ENCODE data around the gene ZNF148. TPM values are rescaled to one million over a fixed set of nuclear protein-coding genes. Genes with fewer than 3 reads are reported as not detected.
A peak's percentile ranks its signal among the peaks of the same experiment; 100 is the strongest.

The ZNF148 gene
- polyA plus RNA-seq, 2 of the 4 experiments (the other 2 are of a cell fraction) = 9.9 to 26.5 TPM

DNA sequence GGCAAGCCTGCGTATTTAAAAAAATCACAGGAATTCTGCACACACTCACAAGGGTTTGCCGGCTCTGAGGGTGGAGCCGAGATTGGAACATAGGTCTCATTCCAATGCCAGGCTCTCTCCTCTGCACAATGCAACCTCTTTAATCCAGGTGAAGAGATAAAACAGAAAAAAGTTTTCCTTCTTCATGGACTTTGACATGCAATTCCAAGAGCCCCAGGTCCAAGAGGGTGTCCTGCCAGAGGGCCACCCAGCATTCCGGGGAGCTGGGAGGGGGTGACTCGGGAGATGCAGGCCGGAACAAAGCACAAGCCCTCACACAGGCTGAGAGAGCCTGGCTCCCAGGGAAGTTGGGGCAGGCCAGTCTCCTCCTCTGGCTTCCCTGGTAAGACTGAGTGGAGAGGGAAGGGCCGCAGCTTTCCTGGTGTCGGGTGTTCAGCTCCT lies 155.8 kb downstream of the ZNF148 start:
- ChIA-PET POLR2A (no interaction called here), CTCF (interaction anchor here (0.9 kb wide), 1 partner anchor 16 kb away, joined by 5 read pairs; no protein-coding TSS in a partner anchor)
- H3K9me3 ChIP-seq = no peaks in the 10 kb centered on the region
- no peak overlapping the region for H3K4me2 ChIP-seq
- TF ChIP-seq MYC (IDR thresholded peaks at IDR 0.05; ENCODE audit: borderline replicate concordance, low read length) = no peak
- no peak for TF ChIP-seq GATA3 (IDR thresholded peaks at IDR 0.05; ENCODE audit: borderline replicate concordance)
- TF ChIP-seq, protein P1, sequence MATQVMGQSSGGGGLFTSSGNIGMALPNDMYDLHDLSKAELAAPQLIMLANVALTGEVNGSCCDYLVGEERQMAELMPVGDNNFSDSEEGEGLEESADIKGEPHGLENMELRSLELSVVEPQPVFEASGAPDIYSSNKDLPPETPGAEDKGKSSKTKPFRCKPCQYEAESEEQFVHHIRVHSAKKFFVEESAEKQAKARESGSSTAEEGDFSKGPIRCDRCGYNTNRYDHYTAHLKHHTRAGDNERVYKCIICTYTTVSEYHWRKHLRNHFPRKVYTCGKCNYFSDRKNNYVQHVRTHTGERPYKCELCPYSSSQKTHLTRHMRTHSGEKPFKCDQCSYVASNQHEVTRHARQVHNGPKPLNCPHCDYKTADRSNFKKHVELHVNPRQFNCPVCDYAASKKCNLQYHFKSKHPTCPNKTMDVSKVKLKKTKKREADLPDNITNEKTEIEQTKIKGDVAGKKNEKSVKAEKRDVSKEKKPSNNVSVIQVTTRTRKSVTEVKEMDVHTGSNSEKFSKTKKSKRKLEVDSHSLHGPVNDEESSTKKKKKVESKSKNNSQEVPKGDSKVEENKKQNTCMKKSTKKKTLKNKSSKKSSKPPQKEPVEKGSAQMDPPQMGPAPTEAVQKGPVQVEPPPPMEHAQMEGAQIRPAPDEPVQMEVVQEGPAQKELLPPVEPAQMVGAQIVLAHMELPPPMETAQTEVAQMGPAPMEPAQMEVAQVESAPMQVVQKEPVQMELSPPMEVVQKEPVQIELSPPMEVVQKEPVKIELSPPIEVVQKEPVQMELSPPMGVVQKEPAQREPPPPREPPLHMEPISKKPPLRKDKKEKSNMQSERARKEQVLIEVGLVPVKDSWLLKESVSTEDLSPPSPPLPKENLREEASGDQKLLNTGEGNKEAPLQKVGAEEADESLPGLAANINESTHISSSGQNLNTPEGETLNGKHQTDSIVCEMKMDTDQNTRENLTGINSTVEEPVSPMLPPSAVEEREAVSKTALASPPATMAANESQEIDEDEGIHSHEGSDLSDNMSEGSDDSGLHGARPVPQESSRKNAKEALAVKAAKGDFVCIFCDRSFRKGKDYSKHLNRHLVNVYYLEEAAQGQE (IDR thresholded peaks at IDR 0.05) = no peak
- TF ChIP-seq ZFP36 (IDR thresholded peaks at IDR 0.05; ENCODE audit: borderline replicate concordance, partially characterized antibody) = no peak
- no peak for TF ChIP-seq CHD4 (IDR thresholded peaks at IDR 0.05; ENCODE audit: borderline replicate concordance)
- TF ChIP-seq JUNB (IDR thresholded peaks at IDR 0.05) = no peak
- TF ChIP-seq, protein P2, sequence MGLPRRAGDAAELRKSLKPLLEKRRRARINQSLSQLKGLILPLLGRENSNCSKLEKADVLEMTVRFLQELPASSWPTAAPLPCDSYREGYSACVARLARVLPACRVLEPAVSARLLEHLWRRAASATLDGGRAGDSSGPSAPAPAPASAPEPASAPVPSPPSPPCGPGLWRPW (IDR thresholded peaks at IDR 0.05) = no peak
- TF ChIP-seq, protein P3, sequence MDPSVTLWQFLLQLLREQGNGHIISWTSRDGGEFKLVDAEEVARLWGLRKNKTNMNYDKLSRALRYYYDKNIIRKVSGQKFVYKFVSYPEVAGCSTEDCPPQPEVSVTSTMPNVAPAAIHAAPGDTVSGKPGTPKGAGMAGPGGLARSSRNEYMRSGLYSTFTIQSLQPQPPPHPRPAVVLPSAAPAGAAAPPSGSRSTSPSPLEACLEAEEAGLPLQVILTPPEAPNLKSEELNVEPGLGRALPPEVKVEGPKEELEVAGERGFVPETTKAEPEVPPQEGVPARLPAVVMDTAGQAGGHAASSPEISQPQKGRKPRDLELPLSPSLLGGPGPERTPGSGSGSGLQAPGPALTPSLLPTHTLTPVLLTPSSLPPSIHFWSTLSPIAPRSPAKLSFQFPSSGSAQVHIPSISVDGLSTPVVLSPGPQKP (IDR thresholded peaks at IDR 0.05; ENCODE audit: low read depth, low read length) = no peak
- TF ChIP-seq RCOR1 (IDR thresholded peaks at IDR 0.05; ENCODE audit: low read depth, low read length) = no peak
- TF ChIP-seq ZNF302 (CRISPR knock-in tag; IDR thresholded peaks at IDR 0.05) = no peak
- TF ChIP-seq MAFK (IDR thresholded peaks at IDR 0.05; ENCODE audit: partially characterized antibody) = no peak
- no peak for TF ChIP-seq EHMT2 (IDR thresholded peaks at IDR 0.05; ENCODE audit: low read depth)
- TF ChIP-seq CEBPB (IDR thresholded peaks at IDR 0.05) = no peak
- no peak for TF ChIP-seq HDAC2 (IDR thresholded peaks at IDR 0.05)
- TF ChIP-seq, protein P4, sequence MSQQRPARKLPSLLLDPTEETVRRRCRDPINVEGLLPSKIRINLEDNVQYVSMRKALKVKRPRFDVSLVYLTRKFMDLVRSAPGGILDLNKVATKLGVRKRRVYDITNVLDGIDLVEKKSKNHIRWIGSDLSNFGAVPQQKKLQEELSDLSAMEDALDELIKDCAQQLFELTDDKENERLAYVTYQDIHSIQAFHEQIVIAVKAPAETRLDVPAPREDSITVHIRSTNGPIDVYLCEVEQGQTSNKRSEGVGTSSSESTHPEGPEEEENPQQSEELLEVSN (IDR thresholded peaks at IDR 0.05; ENCODE audit: borderline replicate concordance, low read depth) = no peak
- no peaks in the 10 kb centered on the region for H3K4me1 ChIP-seq
- FAIRE-seq (no peak), DNase-seq (ENCODE audit: low read depth in 1 of 2, low spot score in 1 of 2) (no peak), ATAC-seq (peak; percentile 40 to 49; a peak in 3 of 6 replicates)
- no peak overlapping the region for H3K27ac ChIP-seq
- H3K4me3 ChIP-seq = no peak overlapping the region
- WGBS (ENCODE audit: missing lambda C conversion rate) = 79% methylated on average over 6 of the region's 8 CpGs

DNA sequence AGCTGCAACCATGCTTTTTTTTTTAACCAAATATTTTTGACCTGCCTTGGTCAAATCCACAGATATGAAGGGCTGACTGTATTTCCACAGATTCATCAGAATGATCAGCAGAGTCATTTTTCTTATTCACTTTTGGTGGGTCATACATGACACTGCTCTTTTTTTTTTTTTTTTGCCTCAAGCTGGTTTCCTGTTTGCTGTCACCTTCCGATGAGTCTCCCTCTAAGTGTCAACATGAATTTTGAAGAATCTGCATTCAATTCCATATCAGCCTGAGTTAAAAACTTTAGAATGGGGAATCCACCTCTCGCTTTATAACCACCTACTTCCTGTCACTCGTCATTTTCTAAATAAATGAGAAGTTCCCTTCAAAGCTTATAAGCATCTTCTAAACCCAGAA lies 160.4 kb downstream of the ZNF148 start:
- ATAC-seq (no peak), FAIRE-seq (no peak), DNase-seq (ENCODE audit: low read depth in 1 of 2, low spot score in 1 of 2) (no peak)
- ChIA-PET POLR2A (no interaction called here), CTCF (interaction anchor here (0.6 kb wide), 1 partner anchor 207 kb away, joined by 3 read pairs; no protein-coding TSS in a partner anchor)
- Histone ChIP-seq H3K9me3 (no peaks in the 10 kb centered on the region), H3K4me2 (no peak overlapping the region), H3K4me1 (no peaks in the 10 kb centered on the region), H3K27ac (no peak overlapping the region), H3K4me3 (no peak overlapping the region)
- WGBS (ENCODE audit: missing lambda C conversion rate) = 59% methylated on average over 3 of the region's 3 CpGs
- TF ChIP-seq MYC (IDR thresholded peaks at IDR 0.05; ENCODE audit: borderline replicate concordance, low read length) (no peak), ZNF302 (CRISPR knock-in tag; IDR thresholded peaks at IDR 0.05) (no peak), FOSB (CRISPR knock-in tag; IDR thresholded peaks at IDR 0.05) (no peak), RFX5 (IDR thresholded peaks at IDR 0.05) (no peak), HOXB13 (CRISPR knock-in tag; IDR thresholded peaks at IDR 0.05; ENCODE audit: low read depth) (no peak), HOXA7 (CRISPR knock-in tag; IDR thresholded peaks at IDR 0.05) (no peak), NFE2L2 (conservative IDR thresholded peaks at IDR 0.05; ENCODE audit: low read length) (no peak), JUN (IDR thresholded peaks at IDR 0.05) (no peak), KDM5A (IDR thresholded peaks at IDR 0.05) (no peak), SREBF2 (IDR thresholded peaks at IDR 0.05) (no peak)
- TF ChIP-seq, protein P5, sequence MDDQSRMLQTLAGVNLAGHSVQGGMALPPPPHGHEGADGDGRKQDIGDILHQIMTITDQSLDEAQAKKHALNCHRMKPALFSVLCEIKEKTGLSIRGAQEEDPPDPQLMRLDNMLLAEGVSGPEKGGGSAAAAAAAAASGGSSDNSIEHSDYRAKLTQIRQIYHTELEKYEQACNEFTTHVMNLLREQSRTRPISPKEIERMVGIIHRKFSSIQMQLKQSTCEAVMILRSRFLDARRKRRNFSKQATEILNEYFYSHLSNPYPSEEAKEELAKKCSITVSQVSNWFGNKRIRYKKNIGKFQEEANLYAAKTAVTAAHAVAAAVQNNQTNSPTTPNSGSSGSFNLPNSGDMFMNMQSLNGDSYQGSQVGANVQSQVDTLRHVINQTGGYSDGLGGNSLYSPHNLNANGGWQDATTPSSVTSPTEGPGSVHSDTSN (IDR thresholded peaks at IDR 0.05) = no peak
- TF ChIP-seq, protein P6, sequence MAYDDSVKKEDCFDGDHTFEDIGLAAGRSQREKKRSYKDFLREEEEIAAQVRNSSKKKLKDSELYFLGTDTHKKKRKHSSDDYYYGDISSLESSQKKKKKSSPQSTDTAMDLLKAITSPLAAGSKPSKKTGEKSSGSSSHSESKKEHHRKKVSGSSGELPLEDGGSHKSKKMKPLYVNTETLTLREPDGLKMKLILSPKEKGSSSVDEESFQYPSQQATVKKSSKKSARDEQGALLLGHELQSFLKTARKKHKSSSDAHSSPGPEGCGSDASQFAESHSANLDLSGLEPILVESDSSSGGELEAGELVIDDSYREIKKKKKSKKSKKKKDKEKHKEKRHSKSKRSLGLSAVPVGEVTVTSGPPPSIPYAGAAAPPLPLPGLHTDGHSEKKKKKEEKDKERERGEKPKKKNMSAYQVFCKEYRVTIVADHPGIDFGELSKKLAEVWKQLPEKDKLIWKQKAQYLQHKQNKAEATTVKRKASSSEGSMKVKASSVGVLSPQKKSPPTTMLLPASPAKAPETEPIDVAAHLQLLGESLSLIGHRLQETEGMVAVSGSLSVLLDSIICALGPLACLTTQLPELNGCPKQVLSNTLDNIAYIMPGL (CRISPR knock-in tag; IDR thresholded peaks at IDR 0.05; ENCODE audit: borderline replicate concordance) = no peak
- TF ChIP-seq, protein P4 (IDR thresholded peaks at IDR 0.05; ENCODE audit: borderline replicate concordance, low read depth) = no peak
